GM12891 (cell line): ENCODE measurements around the gene PTPRN2.

Source experiments
- PAX5 ChIP-seq: IDR thresholded peaks from 2 replicates; pipeline ENCODE4 v1.6.1; 2011; ENCODE audit warnings: low read length, moderate library complexity, mild to moderate bottlenecking; ENCODE audit not compliant: insufficient read depth, severe bottlenecking
- POLR2A ChIP-seq: IDR thresholded peaks from 2 replicates; pipeline ENCODE4 v1.6.1; 2011; ENCODE audit warnings: low read depth, low read length, control low read depth
- POLR2AphosphoS5 ChIP-seq: IDR thresholded peaks from 2 replicates; pipeline ENCODE4 v1.6.1; 2011; ENCODE audit warnings: low read depth, low read length, control low read depth
- POU2F2 ChIP-seq: IDR thresholded peaks from 2 replicates; pipeline ENCODE4 v1.6.1; 2011; ENCODE audit warnings: low read depth, mild to moderate bottlenecking, control low read depth, low read length, moderate library complexity
- TAF1 ChIP-seq: IDR thresholded peaks from 2 replicates; pipeline ENCODE4 v1.6.1; 2011; ENCODE audit warnings: low read depth, low read length, control low read depth

DNA sequence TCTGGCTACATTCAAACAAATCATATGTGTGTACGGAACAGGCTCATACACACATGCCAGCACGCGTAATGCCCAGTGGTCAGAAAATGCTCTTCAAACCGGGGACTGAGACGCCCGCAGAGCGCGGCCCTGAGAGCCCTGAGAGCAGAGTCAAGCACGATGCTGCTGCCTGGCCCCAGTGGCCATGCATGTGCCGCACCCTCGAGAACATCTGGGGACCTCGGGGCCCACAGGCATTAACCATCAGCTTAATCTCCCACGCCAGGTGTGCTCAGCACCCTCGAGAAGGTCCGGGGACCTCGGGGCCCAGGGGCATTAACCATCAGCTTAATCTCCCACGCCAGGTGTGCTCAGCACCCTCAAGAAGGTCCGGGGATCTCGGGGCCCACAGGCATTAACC lies 163.1 kb downstream of the PTPRN2 start:
- TF ChIP-seq POLR2AphosphoS5 (no peak), POLR2A (no peak), TAF1 (no peak), POU2F2 (no peak), PAX5 (no peak)
